ENCODE data around the gene PGA3.
"Not testable (repeated sequence)": the region's sequence is repeated elsewhere in the genome, so short reads cannot be mapped to it uniquely, and the experiment has no call there.

PGA3 gene

GRCh38 chr11:61174949-61175348 lies 28.4 kb upstream of the PGA3 start:
- DNase-seq (ENCODE audit: extremely low read depth, insufficient read length): no peak
- Histone ChIP-seq H3K27me3 (replicated peaks; ENCODE audit: control insufficient read depth, insufficient read depth, low read length) (no peaks in the 10 kb centered on the region; the same call in none of the 2 replicates), H3K36me3 (ENCODE audit: control insufficient read depth, insufficient read depth, low read length) (no peaks in the 10 kb centered on the region), H3K4me3 (replicated peaks; ENCODE audit: low read depth, low read length) (no peak overlapping the region)
- TF ChIP-seq, protein P1, sequence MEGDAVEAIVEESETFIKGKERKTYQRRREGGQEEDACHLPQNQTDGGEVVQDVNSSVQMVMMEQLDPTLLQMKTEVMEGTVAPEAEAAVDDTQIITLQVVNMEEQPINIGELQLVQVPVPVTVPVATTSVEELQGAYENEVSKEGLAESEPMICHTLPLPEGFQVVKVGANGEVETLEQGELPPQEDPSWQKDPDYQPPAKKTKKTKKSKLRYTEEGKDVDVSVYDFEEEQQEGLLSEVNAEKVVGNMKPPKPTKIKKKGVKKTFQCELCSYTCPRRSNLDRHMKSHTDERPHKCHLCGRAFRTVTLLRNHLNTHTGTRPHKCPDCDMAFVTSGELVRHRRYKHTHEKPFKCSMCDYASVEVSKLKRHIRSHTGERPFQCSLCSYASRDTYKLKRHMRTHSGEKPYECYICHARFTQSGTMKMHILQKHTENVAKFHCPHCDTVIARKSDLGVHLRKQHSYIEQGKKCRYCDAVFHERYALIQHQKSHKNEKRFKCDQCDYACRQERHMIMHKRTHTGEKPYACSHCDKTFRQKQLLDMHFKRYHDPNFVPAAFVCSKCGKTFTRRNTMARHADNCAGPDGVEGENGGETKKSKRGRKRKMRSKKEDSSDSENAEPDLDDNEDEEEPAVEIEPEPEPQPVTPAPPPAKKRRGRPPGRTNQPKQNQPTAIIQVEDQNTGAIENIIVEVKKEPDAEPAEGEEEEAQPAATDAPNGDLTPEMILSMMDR (IDR thresholded peaks at IDR 0.05; ENCODE audit: insufficient read depth, low read length, poor library complexity, severe bottlenecking): no peak

DNA sequence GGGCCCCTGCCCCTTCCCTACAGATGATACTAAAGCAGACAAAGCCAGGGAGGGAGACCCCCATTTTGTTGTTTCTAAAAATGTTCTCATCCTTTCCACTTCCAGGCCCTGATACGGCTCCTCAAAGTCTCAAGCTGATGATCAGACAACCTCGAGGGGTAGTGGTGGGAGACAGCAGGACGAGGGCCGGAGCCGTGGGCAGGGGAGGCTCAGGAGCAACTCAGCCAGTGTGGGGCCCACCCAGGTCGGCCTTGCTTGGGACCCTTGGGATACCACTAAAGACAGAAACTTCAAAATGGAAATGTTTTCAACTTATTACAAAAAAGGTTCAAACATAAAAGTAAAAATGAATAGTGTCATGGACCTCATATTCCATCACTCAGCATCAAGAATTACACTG lies 26.9 kb upstream of the PGA3 start:
- TF ChIP-seq, protein P1 (IDR thresholded peaks at IDR 0.05; ENCODE audit: insufficient read depth, low read length, poor library complexity, severe bottlenecking): no peak
- no peak for DNase-seq (ENCODE audit: extremely low read depth, insufficient read length)
- Histone ChIP-seq H3K4me3 (replicated peaks; ENCODE audit: low read depth, low read length) (no peak overlapping the region), H3K27me3 (replicated peaks; ENCODE audit: control insufficient read depth, insufficient read depth, low read length) (no peaks in the 10 kb centered on the region; the same call in none of the 2 replicates), H3K36me3 (ENCODE audit: control insufficient read depth, insufficient read depth, low read length) (no peaks in the 10 kb centered on the region)

DNA sequence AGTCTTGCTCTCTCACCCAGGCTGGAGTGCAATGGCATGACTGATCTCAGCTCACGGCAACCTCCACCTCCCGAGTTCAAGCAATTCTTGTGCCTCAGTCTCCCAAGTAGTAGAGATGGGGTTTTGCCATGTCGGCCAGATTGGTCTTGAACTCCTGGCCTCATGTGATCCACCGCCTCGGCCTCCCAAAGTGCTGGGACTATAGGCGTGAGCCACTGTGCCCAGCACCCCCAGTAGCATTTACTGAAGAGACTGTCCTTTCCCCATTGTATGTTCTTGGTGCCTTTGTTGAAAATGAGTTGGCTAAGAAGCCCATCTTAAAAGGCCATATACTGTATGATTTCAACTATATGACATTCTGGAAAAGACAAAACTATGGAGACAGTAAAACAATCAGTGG lies 23.1 kb upstream of the PGA3 start:
- not testable (repeated sequence) for H3K36me3 ChIP-seq (ENCODE audit: control insufficient read depth, insufficient read depth, low read length); H3K4me3 ChIP-seq (replicated peaks; ENCODE audit: low read depth, low read length); H3K27me3 ChIP-seq (replicated peaks; ENCODE audit: control insufficient read depth, insufficient read depth, low read length); DNase-seq (ENCODE audit: extremely low read depth, insufficient read length)

- Histone ChIP-seq H3K27me3 (replicated peaks; ENCODE audit: control insufficient read depth, insufficient read depth, low read length) (no peaks in the 10 kb centered on the region), H3K4me3 (replicated peaks; ENCODE audit: low read depth, low read length) (no peak overlapping the region), H3K36me3 (ENCODE audit: control insufficient read depth, insufficient read depth, low read length) (no peaks in the 10 kb centered on the region)
- no peak for DNase-seq (ENCODE audit: extremely low read depth, insufficient read length)
- TF ChIP-seq, protein P1 (IDR thresholded peaks at IDR 0.05; ENCODE audit: insufficient read depth, low read length, poor library complexity, severe bottlenecking): no peak
Observed at GRCh38 chr11:61181489-61181888, 21.8 kb upstream of the PGA3 start.

- no peaks in the 10 kb centered on the region for H3K27me3 ChIP-seq (replicated peaks; ENCODE audit: control insufficient read depth, insufficient read depth, low read length)
- no peaks in the 10 kb centered on the region for H3K36me3 ChIP-seq (ENCODE audit: control insufficient read depth, insufficient read depth, low read length)
- DNase-seq (ENCODE audit: extremely low read depth, insufficient read length): no peak
- no peak overlapping the region for H3K4me3 ChIP-seq (replicated peaks; ENCODE audit: low read depth, low read length)
- TF ChIP-seq, protein P1 (IDR thresholded peaks at IDR 0.05; ENCODE audit: insufficient read depth, low read length, poor library complexity, severe bottlenecking): no peak
Observed at GRCh38 chr11:61183645-61184044, 19.7 kb upstream of the PGA3 start.

DNA sequence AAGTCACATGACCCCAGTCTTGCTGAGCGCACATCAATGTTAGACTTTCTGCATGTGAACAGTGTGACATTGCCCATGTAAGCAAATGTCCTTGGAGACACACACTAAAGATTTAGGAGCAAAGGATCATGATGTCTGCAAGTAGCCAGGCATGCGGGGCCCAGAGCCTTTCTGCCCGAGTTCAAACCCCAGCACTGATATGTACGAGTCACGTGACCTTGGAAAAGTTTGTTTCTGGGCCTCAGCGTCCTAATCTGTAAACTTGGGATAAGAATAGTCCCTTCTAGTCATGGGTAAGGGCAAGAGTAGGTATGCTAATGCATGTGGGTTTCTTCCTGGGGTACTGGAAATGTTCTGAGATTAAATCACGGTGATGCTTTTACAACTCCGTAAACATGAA lies 16.8 kb upstream of the PGA3 start:
- no peaks in the 10 kb centered on the region for H3K36me3 ChIP-seq (ENCODE audit: control insufficient read depth, insufficient read depth, low read length)

More for the DNA sequence above, 16.8 kb upstream of the PGA3 start:
- no peaks in the 10 kb centered on the region; the same call in 1 of the 2 replicates for H3K27me3 ChIP-seq (replicated peaks; ENCODE audit: control insufficient read depth, insufficient read depth, low read length)
- TF ChIP-seq, protein P1 (IDR thresholded peaks at IDR 0.05; ENCODE audit: insufficient read depth, low read length, poor library complexity, severe bottlenecking): no peak
- DNase-seq (ENCODE audit: extremely low read depth, insufficient read length): no peak
- H3K4me3 ChIP-seq (replicated peaks; ENCODE audit: low read depth, low read length): no peak overlapping the region

Measured in GM06990 (cell line).